GM21825 (cell line): ENCODE data around the gene RSPH6A.
"Not testable (repeated sequence)": the region's sequence is repeated elsewhere in the genome, so short reads cannot be mapped to it uniquely, and the experiment has no call there.

ENCODE experiments used
- ATAC-seq: cut with Tn5 transposase; IDR thresholded peaks from one replicate; pipeline ENCODE4 v1.9.1; 2021; ENCODE audit warnings: mild to moderate bottlenecking, moderate library complexity; ENCODE audit not compliant: unreplicated experiment

Gene RSPH6A

DNA sequence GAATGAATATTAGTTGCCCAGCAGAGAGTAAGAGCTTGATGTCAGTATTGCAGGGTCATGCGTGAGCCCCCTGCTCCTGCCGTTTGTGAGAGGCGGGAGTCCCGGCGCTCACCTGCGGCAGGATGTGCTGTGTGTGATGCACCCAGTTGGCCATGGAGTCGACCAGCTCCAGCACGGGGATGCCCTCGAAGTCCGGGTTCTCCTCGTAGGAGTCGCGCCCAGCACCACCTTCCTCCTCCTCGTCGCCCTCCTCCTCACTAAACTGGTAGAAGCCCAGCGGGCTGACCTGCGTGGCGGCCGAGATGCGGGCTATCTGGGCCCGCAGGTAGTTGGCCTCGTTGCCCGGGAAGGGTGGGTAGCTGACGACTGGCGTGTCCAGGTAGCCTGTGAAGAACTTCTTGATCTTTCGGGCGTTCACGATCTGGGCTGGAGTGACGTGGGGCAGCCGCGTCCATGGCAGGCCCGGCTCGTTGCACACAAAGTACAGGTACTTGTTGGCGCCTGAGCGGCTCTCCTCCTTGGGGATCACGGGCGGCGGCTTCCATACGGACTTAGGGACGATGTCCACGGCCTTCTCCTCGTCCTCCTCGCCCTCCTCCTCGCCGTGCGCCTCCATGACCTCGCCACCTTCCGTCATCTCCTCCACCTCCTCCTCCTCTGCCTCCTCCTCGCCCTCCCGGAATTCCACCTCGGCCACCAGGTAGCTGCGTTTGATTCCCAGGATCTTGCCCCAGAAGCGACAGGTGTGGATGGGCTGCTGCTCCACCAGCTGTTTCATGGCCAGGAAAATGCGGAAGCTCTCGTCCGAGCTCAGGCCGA, 10.8 kb downstream of the RSPH6A start:
- no peak for ATAC-seq

DNA sequence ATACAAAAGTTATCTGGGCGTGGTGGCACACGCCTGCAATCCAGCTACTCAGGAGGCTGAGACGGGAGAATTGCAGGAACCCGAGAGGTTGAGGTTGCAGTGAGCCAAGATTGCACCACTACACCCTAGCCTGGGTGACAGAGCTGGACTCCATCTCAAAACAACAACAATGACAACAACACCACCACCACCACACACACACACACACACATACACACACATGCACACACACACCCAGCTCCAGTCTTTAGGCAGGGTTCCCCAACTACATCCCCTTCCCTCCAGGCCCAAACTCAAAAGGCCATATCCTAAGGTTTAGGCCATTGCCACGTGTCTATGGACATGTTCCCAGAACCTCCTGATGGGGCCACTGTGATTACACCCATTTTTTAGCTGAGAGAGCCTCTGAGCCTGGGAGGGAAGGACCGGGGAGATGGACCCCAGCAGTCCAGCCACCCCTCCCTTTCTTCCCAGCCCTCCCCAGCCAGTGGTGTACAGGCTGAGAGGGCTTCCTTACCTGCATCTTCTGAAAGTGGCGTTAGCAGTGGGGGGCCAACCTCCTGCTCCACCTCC, 13.4 kb downstream of the RSPH6A start:
- no peak for ATAC-seq

DNA sequence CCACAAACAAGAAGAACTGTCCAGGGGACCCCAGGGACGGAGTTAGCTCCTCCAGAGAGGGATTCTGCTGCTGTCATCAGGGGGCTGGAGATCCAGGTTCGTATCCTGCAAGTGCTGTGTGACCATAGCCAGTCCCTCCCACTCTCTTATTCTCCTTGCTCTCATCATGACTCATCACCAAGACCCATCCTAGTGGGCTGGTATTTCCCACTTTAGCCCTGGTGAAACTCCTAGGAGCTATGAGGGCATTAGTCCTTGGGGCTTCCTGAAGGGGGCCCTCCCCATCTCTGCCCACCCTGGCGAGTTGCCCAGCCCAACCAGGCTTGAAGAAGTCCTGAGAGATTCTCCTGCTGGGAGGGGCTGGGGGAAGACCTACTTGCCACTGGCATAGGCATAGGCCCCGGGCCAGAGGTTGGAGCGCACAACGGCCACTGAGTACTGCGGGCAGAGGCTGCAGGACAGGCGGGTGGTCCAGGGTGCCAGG, 15.0 kb downstream of the RSPH6A start:
- no peak for ATAC-seq

DNA sequence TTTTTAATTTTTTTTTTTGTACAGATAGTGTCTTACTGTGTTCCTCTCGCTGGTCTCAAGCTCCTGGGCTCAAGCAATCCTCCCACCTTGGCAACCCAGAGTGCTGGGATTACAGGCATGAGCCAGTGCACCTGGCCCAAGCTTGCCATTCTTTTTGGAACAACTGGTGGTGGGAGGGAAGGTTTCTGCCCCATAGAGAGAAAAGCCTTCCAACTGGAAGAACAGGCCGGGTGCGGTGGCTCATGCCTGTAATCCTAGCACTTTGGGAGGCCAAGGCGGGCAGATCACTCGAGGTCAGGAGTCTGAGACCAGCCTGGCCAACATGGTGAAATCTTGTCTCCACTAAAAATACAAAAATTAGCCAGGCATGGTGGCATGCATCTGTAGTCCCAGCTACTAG, 15.6 kb downstream of the RSPH6A start:
- ATAC-seq: not testable (repeated sequence)

DNA sequence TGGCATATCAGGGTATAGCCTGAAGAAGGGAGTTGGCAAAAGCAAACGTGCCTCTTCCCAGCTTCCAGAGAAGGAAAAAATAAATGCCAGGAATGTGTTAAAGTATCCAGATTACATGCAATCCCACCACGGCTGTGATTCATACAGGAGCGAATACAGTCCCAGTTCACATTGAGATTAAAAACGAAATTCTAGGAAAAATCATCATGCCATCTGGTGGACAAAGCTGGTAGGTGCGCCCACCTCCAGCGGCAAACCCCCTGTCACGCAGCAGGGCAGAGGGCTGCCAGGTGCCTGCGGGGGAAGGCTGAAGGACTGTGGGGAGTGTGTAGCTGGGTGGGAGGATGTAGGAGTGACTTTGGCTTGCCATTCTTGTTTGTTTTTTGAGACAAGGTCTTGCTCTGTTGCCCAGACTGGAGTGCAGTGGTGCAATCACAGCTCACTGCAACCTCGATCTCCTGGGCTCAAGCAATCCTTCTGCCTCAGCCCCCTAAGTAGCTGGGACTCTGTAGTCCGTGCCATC, 16.1 kb downstream of the RSPH6A start:
- no peak for ATAC-seq

DNA sequence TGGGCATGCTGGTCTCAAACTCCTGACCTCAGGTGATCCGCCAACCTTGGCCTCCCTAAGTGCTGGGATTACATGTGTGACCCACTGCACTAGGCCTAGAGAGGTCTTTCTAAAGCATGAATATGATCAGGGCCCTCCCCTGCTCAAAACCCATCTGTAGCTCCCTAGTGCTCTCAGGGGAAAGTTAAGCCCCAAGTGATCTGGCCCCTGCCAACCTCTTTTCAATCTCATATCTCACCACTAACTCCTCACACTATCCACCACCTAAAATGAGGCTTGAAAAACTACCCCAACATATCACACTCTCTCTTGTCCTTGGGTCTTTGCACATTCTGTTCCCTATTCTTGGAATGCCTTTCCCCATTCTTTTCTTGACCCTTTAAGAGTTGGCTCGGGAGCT, 20.5 kb downstream of the RSPH6A start:
- ATAC-seq: no peak

DNA sequence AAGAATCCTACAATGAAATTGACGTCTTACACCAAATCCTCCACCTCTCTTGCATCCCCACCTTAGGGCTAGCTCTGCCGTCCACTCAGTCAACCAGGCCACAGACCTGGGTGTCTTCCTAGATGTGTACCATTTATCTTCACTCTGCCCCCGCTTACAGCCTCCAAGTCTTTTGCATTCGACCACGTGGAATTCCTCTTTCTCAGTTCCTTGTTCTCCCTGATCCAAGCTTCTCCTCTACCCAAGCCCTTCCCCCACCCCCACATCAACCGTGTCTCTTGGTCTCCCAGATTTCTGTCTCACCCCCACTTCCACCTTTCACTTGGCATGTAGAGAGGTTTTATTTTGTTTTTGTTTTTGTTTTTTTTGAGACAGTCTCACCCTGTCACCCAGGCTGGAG, 21.2 kb downstream of the RSPH6A start:
- ATAC-seq: no peak

DNA sequence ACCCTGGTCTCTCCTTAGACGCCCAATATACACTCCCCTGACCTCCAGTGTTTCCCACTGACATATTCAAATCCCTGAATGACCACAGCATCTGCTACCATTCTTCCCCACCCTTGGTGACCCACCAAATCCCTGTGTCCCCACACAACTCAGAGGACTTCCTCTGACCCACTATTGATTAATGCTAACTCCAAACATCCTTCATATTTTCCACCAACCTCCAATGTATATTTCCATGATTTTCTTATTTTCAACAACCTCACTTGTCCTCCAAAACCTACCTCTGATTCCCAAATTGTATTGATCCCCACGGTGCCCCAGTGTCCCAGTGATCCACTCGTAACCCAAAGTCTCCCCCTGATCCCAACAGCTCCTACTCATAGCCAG, 21.9 kb downstream of the RSPH6A start:
- ATAC-seq: no peak

DNA sequence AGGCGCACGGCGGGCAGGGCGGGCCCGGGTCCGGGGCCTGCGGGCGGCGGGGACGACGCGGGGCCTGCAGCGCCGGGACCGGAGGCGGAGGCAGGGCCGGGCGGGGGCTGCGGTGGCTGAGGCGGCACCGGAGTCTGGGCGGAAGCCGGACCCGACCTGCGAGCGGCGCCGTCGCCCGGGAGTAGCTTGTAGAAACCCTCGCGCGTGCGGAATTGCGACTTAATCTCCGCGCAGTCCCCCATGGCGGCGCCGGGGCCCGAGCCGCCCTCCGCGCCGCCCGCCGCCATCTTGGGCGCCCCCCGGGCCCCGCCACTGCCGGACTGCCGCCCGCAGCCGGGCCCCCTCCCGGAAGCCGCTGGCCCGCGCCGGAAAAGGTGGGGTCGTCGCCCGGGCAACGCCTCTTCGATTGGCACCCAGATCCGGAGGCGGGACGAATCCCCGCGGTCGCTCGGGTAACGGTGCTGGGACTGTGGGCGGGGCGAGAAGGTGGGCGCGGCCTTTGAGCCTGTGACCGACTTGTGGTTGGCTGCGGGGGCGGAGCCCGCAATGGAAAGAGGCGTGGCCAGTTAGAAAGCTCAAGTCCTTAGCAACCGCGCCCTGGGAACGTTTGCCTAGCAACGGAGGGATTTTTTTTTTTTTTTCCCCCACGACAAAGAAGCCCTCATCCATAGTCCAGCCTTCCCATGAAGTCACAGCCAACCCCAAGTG, 22.5 kb downstream of the RSPH6A start, which contains the start of gene DMWD:
Gene DMWD (minus strand): TSS at position 376 of the 708 bp plus-strand sequence. CDS start 89 bp downstream, at position 287.
- ATAC-seq: peak; percentile 84

DNA sequence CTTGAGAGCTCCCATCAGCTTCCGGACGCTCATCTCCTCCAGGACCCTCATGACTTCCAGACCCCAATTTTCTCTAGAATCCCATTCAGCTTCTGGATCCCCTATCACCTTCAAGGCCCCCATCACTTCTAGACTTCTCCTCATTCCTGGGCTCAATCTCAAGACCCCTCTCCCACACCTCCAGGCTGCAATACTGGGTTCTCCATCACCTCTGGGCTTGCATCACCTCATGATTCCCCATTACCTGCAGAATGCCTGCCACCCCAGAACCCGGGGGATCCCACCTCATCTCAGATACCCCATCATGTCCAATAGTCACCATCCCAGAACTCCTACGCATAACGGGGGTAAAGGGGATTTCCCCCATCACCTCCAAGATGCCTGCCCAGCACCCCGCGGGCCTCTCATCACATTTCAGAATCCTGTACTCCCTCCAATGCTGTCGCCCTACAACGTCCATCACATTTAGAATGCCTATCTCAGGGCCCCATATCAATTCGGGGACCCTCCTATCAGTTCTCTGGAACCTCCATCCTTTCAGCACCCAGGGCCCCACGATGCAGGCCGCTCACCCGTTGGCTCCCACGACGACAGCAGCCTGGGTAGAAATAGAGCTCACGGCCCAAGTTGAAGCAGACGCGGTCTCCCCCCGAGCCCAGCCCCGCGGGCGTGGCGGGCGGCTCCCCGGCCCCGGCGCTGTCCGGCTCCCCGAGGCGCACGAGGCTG, 23.2 kb downstream of the RSPH6A start:
- ATAC-seq: no peak

DNA sequence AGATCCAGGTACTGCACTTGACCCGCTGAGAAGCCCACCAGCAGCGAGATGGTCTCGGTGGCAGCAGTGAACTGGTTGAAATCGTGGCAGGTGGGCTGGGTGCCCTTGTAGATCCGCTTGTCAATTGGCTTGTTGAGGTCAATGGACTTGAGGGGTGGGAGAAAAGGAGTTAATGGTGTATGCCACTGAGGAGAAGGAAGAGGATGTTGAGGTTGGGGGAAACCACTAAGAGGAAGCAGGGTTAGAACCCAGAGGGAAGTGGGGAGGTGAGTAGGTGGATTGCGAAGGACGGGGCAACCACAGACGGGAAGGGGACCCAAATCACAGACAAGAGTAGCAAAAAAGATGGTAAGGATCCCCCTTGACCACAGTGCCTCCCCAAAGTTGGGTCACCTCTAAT, 24.2 kb downstream of the RSPH6A start:
- no peak for ATAC-seq

DNA sequence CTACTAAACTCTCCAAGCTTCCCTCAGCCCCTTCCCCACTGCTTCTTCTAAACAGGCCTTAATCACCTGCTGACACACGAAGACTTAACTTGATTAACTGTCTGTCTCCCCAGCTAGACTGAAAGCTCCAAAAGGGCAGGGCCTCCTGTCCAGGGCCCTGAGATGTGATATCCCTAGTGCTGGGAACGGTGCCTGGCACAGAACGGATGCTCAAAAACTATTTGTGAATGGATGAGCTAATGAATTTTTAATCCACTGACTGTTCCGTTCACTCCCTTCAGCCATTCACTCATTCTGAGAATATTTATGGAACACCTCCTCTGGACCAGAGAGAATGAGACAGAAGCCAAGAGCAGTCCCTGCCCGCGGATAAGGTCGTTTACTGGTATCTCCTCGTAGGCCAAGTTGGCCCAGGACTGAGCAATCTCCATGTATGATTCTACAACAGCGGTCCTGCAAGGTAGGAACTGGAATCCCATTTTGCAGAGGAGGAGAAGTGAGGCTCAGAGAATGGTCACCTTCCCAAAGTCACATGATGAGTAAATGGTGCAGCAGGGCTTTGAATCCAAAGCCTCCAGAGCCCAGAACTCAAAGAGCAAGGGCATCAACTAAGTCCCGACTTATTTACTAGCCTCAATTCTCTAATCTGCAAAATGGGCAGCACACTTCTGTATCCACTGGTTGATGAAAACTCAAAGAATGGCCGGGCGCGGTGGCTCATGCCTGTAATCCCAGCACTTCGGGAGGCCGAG, 25.9 kb downstream of the RSPH6A start:
- no peak for ATAC-seq

DNA sequence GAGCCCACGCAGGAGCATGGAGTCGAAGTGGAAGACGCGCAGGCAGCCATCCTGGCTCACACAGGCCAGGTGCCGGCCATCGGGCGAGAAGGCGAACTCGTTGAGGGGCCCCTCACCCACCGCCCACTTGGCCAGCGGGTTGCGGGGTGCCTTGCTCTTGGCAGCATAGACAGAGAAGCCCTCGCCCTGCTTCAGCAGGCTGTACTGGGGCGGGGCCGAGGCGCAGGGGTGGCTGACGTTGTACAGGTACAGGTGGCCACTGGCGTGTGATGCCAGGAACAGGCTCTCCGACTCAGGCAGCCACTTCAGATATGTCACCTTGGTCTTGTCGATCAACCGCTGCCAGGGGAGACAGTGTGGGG, 28.6 kb downstream of the RSPH6A start:
- ATAC-seq: no peak

DNA sequence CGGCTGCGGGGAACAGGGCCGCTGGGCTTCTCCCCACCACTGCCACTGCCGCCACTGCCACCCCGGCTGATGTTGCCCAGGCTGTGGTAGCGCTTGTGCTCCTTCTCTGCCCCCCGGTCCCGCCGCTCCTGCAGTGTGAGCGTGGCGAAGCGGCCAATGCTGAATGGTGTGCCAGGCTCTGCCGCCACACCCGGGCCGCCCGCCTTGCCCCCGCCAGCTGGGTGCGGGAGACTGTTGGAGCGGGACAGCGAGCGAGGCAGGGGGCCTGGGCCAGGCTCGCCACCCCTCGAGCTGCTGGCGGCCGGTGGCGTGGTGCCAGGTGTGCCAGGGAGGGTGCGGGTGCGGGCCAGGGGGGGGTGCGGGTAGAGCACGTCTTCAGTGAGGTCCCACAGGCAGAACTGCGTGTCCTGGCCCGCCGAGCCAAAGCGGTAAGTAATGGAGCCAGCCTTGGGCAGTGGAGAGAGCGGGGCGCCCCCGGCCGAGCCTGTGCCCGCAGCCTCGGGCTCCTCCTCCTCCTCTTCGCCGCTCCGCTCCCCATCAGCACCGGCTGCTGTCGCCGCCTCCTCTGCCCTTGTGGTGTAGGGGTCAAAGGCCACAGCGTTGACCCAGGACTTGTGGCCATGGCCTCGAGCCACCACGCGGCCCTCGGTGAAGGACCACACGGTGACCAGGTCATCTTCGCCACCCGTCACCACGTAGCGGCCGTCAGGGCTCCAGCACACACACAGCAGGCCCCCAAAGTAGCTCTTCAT, 29.2 kb downstream of the RSPH6A start:
- no peak for ATAC-seq

DNA sequence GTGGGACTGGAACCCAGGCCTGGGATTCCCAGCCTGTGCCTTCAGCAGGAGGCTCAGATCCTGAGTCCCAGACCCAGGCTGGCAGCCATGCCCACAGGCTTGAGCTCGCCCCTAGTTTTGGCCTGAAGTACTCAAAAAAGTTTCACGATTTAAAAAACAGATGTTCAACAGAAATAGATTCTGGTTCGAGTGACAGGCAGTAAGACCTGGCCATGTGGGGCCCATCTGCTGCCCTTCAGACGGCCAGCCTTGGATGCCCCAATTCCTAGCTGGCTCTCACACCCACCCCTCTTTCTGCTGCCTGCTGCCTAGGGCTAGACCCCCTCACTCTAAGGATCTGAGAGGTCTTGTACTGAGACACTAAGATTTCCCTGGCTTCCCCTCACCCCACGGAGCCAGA, 30.0 kb downstream of the RSPH6A start:
- no peak for ATAC-seq

DNA sequence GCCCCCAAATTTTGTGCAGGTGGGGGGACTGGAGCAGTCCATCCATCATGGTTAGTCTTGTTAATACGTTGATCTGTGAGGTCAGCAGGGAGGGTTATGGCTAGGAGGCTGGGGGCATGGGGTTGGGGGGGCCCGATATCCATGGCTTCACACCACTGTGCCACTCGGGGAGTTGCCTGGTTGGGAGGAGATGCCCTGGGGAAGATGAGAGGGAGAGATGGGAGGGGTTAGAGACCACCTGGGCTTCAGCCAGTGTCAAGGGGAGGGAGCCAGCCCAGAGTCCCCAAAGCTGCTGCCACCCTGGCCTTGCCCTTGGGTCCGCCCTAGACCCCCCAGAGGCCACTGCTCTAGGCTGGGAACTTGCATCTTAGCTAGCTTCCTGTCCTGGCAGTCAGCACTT, 31.0 kb downstream of the RSPH6A start:
- no peak for ATAC-seq

DNA sequence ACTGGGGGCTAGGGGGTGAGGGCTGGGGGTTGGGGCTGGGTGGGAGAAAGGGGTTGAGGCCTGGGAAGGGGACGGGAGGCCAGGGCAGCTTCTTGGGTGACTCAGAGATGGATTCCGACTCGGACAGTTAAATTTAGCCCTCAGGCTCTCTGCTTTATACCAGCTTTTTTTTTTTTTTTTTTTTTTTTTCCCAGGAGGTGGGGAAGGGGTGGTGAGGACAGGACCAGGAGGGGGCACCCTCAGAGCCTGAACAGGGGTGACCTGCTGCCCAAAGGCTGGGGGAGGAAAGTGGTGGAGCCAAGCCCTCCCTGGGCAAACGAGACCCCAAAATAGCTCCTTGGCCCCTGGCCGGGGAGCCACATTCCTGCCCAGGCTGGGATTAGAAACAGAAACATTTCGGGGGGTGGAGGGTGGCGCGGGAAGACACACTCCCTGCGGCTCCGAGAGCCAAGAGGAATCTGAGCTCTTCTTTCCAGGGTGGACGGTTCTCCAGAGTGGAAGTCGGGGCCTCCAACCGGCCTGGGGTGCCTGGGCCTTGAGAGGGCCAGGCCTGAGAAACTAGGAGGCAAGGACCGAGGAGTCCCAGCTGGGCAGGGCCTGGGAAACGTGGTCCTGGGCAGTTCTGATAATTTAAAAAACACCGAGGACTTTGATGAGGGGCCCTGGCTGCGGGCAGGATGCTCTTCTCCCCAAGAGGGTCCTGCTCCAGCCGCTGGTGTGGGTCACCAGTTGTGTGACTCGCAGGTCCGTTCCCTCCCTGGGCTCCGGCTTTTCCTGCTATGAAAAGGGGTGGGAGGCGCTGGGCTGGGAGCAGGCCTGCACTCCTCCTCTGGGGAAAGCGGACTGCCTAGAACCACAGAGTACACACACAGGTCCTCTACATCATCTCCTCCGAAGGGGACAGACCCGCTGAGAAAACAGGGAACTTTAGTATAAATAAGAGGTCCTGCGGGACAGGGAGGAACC, 32.0 kb downstream of the RSPH6A start:
- no peak for ATAC-seq

DNA sequence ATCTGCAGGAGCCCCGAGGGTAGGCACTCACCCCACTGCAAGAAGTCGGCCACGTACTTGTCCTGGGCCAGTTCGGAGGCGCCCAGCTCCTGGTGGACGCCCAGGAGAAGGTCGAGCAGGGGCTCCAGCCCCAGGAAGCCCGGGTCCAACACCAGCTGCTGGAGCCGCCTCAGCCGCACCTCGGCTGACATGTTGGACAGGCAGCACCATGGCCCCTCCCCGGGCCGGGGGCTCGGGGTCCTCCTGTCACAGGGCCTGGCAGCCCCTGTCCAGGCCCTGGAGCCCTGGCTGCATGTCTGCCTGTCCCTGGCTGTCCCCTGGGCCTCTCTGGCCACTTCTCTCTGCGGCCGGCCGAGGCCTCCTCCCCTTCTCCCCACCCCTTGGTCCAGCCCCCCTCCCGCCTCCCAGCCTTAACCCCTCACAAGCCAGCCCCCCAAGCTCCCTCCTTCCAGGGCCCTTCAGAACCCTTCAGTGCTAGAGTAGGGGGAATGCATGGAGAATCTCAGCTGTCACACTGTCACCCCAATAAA, 32.9 kb downstream of the RSPH6A start, which contains the start of gene DMPK:
Gene DMPK (minus strand): TSS at position 329 of the 530 bp plus-strand sequence. CDS start 138 bp downstream, at position 191.
- ATAC-seq: no peak
